Stimulated activated naive CD8-positive, alpha-beta T cell treated with anti-CD3 and anti-CD28 coated beads, Interleukin-15, Interleukin-2, amounts not matched to agents 100 U/mL and 50 U/mL, for 24 hours (primary cell): ENCODE results near the gene DSC1.

ENCODE experiments used
- ATAC-seq: fragments of 150-1000 bp; cut with Tn5 transposase; one replicate; pipeline ENCODE4 v1.10.0; 2021
- DNase-seq: peaks from one replicate; pipeline ENCODE4 v3.0.0; 2021

DSC1 gene

GRCh38 chr18:31104444-31104843 is 58.2 kb downstream of the DSC1 start:
- ATAC-seq (no peak), DNase-seq (no peak)

GRCh38 chr18:31103423-31103822 is 59.2 kb downstream of the DSC1 start:
- ATAC-seq (no peak), DNase-seq (no peak)

GRCh38 chr18:31102941-31103340 is 59.7 kb downstream of the DSC1 start:
- ATAC-seq, result no peak
- no peak for DNase-seq

GRCh38 chr18:31102025-31102684 is 60.5 kb downstream of the DSC1 start, which contains the start of gene DSC2:
TSS of gene DSC2 (minus strand) at chr18:31102421. CDS start at chr18:31101971, 450 bp downstream.
- DNase-seq, result no peak
- no peak for ATAC-seq

- peak; percentile 14 for DNase-seq
- ATAC-seq, result peak; percentile 40
Measured at GRCh38 chr18:31101183-31102024, 61.3 kb downstream of the DSC1 start.

- DNase-seq (no peak), ATAC-seq (no peak)
Measured at GRCh38 chr18:31100436-31101182, 62.0 kb downstream of the DSC1 start.

- DNase-seq (no peak), ATAC-seq (no peak)
Measured at GRCh38 chr18:31099450-31100230, 63.0 kb downstream of the DSC1 start.

GRCh38 chr18:31098878-31099277 is 63.8 kb downstream of the DSC1 start:
- ATAC-seq (no peak), DNase-seq (no peak)

- no peak for DNase-seq
- no peak for ATAC-seq
Measured at GRCh38 chr18:31097666-31098065, 65.0 kb downstream of the DSC1 start.

- DNase-seq (no peak), ATAC-seq (no peak)
Measured at GRCh38 chr18:31093880-31094279, 68.8 kb downstream of the DSC1 start.

- DNase-seq (no peak), ATAC-seq (no peak)
Measured at GRCh38 chr18:31093294-31093693, 69.4 kb downstream of the DSC1 start.

GRCh38 chr18:31091350-31091749 is 71.3 kb downstream of the DSC1 start:
- ATAC-seq, result no peak
- no peak for DNase-seq

- ATAC-seq, result no peak
- DNase-seq, result no peak
Measured at GRCh38 chr18:31088532-31088931, 74.1 kb downstream of the DSC1 start.

GRCh38 chr18:31079973-31080372 is 82.7 kb downstream of the DSC1 start:
- DNase-seq (no peak), ATAC-seq (no peak)
